D341Med (cell line): ENCODE measurements around the gene PFN4.
A peak's percentile ranks its signal among the peaks of the same experiment; 100 is the strongest.

ENCODE experiments used
- DNase-seq: peaks from one replicate; pipeline ENCODE4 v3.0.0; 2012; ENCODE audit warnings: low spot score

PFN4 gene

DNA sequence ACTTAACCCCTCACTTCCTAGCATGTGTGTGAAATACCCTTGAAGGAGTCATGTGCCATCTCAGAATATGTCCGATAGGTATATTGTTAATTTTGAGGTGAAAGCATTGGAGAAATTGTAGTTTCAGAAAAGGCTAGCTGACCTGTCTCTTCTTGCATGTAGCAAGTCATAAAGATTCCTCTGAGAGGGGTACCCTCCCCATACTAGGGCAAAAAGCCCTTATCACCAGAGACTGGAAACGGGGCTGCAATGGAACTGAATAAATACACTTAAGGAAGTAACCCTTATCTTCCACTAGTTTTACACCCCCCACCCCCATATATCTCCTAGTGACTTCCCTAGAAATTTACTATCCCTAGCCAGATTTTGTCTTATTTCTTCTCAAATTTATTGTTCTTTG lies 45.3 kb downstream of the PFN4 start:
- DNase-seq, result no peak

DNA sequence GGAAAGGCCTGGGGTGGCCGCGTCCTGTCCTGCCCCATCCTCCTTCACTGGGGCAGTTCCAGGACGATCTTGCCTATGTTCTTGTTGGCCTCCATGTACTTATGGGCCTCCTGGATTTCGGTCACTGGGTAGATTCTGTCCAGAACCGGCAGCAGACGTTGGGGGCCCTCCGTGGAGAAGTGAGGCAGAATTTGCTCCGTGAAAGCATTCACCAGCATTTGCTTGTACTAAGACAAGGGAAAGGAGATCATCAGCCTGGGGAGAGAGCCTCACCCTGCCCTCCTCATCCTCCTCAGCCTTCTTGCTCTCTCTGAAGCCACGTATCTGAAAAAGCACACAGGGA lies 45.6 kb downstream of the PFN4 start:
- DNase-seq, result no peak

DNA sequence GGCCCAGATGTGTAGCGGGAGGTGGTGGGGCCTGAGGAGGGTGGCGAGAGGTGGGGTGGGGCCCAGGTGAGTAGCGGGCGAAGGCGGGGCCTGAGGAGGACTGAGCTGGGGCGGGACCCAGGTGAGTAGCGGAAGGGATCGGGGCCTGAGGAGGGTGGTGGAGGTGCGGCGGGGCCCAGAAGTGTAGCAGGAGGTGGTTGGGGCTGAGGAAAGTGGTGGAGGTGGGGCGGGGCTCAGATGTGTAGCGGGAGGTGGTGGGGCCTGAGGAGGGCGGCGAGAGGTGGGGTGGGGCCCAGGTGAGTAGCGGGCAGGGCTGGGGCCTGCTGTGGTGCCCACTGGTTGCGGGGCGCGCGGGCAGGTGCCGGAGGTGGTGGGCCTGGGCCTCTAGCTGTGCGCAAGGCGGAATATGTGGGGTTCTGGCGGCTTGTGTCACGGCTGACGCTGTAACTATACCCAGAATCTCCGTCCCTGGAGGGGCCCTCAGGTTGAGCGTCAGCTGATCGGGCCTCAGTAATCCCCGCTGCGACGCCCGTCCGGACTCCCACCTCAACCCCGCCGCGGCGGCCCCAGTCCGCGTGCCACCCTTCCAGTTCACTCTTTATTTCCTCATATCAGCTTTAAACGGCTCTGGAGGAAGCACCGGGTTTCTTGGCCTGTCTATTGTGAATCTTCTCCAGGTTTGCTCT lies 46.1 kb downstream of the PFN4 start:
- DNase-seq, result peak; percentile 37

DNA sequence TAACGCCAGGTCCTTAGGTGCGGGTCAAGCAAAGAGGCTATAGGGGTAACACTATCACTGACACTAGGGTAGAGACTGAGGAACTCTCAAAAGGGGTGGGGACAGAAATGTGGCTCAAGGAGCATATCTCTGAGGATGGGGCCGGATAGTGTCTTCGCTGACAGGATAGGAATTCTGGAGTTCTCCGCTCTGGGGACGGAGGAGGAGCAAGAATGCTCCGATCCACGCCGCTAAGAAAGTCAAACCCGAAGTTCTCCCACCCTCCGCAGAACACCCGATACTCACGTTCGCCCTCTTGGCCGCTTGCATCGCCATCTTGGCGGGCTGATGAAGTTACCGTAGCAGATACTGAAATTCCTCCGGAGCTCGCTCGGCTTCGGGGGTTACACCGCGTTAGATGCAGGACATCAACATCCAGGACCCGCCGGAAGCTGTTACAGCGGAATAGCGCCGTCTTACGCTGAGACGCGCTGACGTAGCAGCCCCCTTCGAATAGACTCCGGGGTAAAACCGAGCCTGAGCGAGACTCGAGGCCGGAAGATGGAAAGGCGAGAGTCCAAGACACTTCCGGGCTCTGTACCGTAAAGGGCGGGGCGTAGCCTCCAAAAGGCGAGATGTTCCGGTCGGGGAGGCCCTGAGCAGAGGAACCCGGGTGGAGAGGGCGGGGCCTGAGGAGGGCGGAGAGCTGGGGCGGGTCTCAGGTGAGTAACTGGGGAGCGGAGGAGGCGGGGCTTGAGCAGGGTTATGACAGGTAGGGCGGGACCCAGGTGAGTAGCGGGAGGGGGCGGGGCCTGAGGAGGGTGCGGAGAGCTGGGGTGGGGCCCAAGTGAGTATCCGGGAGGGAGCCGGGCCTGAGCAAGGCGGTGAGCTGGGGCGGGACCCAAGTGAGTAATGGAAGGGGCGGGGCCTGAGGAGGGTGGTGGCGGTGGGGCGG lies 47.0 kb downstream of the PFN4 start, which contains the start of gene SF3B6:
Gene SF3B6, minus strand, starts transcription at position 412 of the 934 bp plus-strand sequence. Its CDS starts 97 bp downstream, at position 315.
- DNase-seq, result peak; percentile 91

DNA sequence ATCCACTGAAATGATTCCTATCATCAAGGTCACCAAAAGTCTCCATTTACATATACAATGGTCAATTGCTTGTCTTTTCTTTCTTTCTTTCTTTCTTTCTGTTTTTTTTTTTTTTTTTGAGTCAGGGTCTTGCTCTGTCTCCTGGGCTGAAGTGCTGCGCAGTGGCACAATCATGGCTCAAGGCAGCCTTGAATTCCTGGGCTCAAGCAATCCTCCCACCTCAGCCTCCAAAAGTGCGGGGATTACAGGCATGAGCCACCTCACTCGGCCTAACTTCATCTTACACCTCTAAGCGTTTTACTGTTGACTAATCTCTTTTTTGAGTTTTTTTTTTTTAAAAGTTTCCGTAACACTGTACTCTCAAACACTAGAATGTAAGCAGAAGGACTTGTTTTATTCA lies 47.9 kb downstream of the PFN4 start:
- DNase-seq, result no peak

DNA sequence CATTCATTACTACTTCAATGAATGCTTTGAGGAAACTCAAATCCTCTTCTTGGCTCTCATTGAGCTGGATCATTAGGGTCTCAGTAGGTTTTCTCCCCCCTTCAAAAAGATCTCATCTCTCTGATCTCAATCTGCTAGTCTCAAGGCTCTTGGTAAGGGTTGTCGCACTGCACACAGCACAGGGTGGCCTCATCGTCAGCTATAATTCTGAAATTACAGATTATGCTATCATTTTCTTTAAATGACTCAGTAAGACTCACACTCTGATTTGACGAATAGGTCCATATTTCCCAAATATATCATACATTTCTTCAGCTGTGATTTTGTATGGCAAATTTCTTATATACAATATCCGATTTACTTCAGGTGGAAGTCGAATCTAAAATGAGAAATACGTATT lies 49.3 kb downstream of the PFN4 start:
- no peak for DNase-seq

DNA sequence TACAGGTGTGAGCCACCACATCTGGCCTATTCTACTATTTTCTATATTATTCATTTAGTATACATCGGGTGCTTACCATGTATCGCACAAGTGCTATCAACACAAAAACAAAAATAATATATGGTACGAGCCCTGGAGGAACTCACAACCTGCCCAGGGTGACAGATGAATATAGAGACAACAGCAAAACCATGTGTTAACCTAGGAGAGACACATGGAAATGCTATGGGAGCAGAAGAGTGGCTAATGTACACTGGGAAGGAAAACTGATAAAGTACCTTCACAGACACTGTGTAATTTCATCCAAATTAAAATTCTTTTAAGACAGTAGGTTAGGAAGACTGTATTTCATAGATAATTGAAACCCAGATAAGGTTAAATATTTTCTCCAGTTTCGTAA lies 50.9 kb downstream of the PFN4 start:
- no peak for DNase-seq

DNA sequence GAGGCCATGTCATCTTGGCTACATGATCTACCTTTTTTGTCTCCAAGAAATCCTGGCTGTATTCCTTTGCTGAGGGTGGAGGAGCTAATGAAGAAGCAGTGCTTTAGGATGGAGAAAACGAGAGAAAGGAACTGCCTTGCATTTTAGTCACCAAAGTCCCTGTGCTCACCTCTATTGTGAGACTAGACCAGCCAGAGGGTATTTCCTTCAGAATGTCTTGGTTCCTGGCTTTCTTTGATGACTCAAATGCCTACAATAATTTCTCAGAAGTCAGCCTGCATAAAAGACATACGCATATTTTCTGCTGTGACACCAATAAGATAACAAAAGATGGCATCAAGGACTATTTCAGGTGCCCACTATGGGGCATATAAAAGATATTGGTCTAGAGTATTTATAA lies 57.8 kb downstream of the PFN4 start:
- no peak for DNase-seq
